Activated CD8-positive, alpha-beta T cell treated with anti-CD3 and anti-CD28 coated beads, Interleukin-2, amount 10 ng/mL, durations not matched to agents 7 days and 5 days (primary cell): ENCODE results near the gene C4BPA. TPM values are rescaled to one million over a fixed set of nuclear protein-coding genes. Genes with fewer than 3 reads are reported as not detected.

Source experiments
- ATAC-seq: fragments of 150-1000 bp; cut with Tn5 transposase; one replicate; pipeline ENCODE4 v1.10.0; 2021; ENCODE audit warnings: moderate library complexity
- CTCF ChIA-PET: fragments of 350-600 bp; sonication (Branson Sonifier 250); formaldehyde crosslinking; loops from one replicate; lab custom pipeline; 2021; ENCODE audit warnings: antibody characterized with exemption; lab: Charles Lee
- POLR2A ChIA-PET: fragments of 350-600 bp; sonication (Branson Sonifier 250); formaldehyde crosslinking; loops from one replicate; lab custom pipeline; 2021; ENCODE audit warnings: antibody characterized with exemption; lab: Charles Lee
- DNase-seq: peaks from one replicate; pipeline ENCODE4 v3.0.0-alpha.2; 2020
- H3K27ac Mint-ChIP-seq: one replicate; pipeline ENCODE4 v1.8.0; 2021; ENCODE audit warnings: mild to moderate bottlenecking, mixed read lengths
- H3K27me3 Mint-ChIP-seq: one replicate; pipeline ENCODE4 v1.8.0; 2021; ENCODE audit warnings: low read depth, mixed read lengths
- H3K36me3 Mint-ChIP-seq: one replicate; pipeline ENCODE4 v1.8.0; 2021; ENCODE audit warnings: low read depth, mixed read lengths
- H3K4me1 Mint-ChIP-seq: one replicate; pipeline ENCODE4 v1.8.0; 2021; ENCODE audit warnings: low read depth, mixed read lengths
- H3K4me3 Mint-ChIP-seq: one replicate; pipeline ENCODE4 v1.8.0; 2021; ENCODE audit warnings: mild to moderate bottlenecking, mixed read lengths
- H3K9me3 Mint-ChIP-seq: one replicate; pipeline ENCODE4 v1.8.0; 2022; ENCODE audit warnings: mixed read lengths; ENCODE audit not compliant: insufficient read depth
- total RNA-seq, 2 experiments: library from RNA; stranded (reverse); gene quantifications; one replicate each; pipeline ENCODE4 v1.2.3, GENCODE V29; 2021

C4BPA gene
- total RNA-seq, 2 experiments from 2014 or later = not detected

- Mint-ChIP-seq H3K4me1 (peaks cover 3% of the 10 kb centered on the region), H3K27ac (no peak overlapping the region), H3K9me3 (no peaks in the 10 kb centered on the region), H3K36me3 (no peaks in the 10 kb centered on the region), H3K27me3 (peaks cover 2% of the 10 kb centered on the region), H3K4me3 (no peak overlapping the region)
- DNase-seq (no peak), ATAC-seq (no peak)
- ChIA-PET POLR2A (no interaction called here), CTCF (no interaction called here)
Observed at GRCh38 chr1:207194197-207194596, 90.2 kb downstream of the C4BPA start.

Other genes starting within 250 kb of the C4BPA start
- gene IL20, start 238.6 kb upstream of the C4BPA start, total RNA-seq = not detected
- not detected for gene IL24, start 206.8 kb upstream of the C4BPA start, total RNA-seq
- 10 to 100 TPM; 51.5 to 56.8 TPM for gene FCMR, start 182.3 kb upstream of the C4BPA start, total RNA-seq
- not detected for gene PIGR, start 157.8 kb upstream of the C4BPA start, total RNA-seq
- not detected for gene FCAMR, start 133.8 kb upstream of the C4BPA start, total RNA-seq
- not detected for gene C1orf116, start 71.5 kb upstream of the C4BPA start, total RNA-seq
- 1 to 10 TPM; 7.7 to 8.7 TPM for gene YOD1, start 53.0 kb upstream of the C4BPA start, total RNA-seq
- 1 to 10 TPM; 5.0 to 6.6 TPM for gene PFKFB2, start 51.0 kb upstream of the C4BPA start, total RNA-seq
- 1 to 10 TPM; 1.7 to 3.2 TPM for gene C4BPB, start 15.4 kb upstream of the C4BPA start, total RNA-seq
- gene CD55, start 217.4 kb downstream of the C4BPA start, total RNA-seq = 10 to 100 TPM; 82.1 to 85.5 TPM